SK-N-SH (cell line): ENCODE measurements around the gene PIKFYVE. TPM values are rescaled to one million over a fixed set of nuclear protein-coding genes. Genes with fewer than 3 reads are reported as not detected.

Experiments
- CTCF ChIA-PET: fragments of 300-600, 350-600 bp; formaldehyde crosslinking; extraction: SDS; loops from one replicate; lab custom pipeline; 2021; lab: Yijun Ruan, JAX
- POLR2A ChIA-PET: fragments of 350-600 bp; sonication (Branson Sonifier 250); formaldehyde crosslinking; extraction: SDS; loops from one replicate; lab custom pipeline; 2020; ENCODE audit warnings: antibody characterized with exemption, inconsistent platforms; lab: Yijun Ruan, JAX
- DNase-seq: peaks from one replicate; pipeline ENCODE4 v3.0.0; 2012
- H2AFZ ChIP-seq: fragments of 200-600 bp; sonication (generic); 2 replicates; pipeline ENCODE4 v1.8.1; 2016; ENCODE audit warnings: antibody characterized with exemption, mild to moderate bottlenecking, low read depth
- H3F3A ChIP-seq: fragments of 200-600 bp; sonication (generic); replicated peaks from 2 replicates; pipeline ENCODE3; 2016; ENCODE audit warnings: antibody characterized with exemption, mild to moderate bottlenecking; ENCODE audit not compliant: insufficient read depth
- H3K27ac ChIP-seq, 2 experiments: fragments of 200-500 bp in 1 of 2; fragments of 200-600 bp in 1 of 2; sonication (Bioruptor generic) in 1 of 2; sonication (generic), shearing (Covaris generic) in 1 of 2; 2 replicates each; pipeline versions ENCODE4 v1.5.1 to v1.6.1; 2014 to 2016; ENCODE audit warnings: low read depth in 2 of 2, inconsistent platforms in 1 of 2, low read length in 1 of 2, mild to moderate bottlenecking in 1 of 2, mixed read lengths in 1 of 2
- H3K27me3 ChIP-seq: fragments of 200-600 bp; sonication (generic), shearing (Covaris generic); 2 replicates; pipeline ENCODE4 v1.6.1; 2016; ENCODE audit warnings: mixed run types; ENCODE audit not compliant: insufficient read depth
- H3K36me3 ChIP-seq, 2 experiments: fragments of 200-500 bp in 1 of 2; fragments of 200-600 bp in 1 of 2; sonication (Bioruptor generic) in 1 of 2; sonication (generic) in 1 of 2; replicated peaks in 1 of 2; 2 replicates each; pipeline versions ENCODE3 to v1.5.1; 2014 to 2016; ENCODE audit warnings: low read length in 1 of 2, mild to moderate bottlenecking in 1 of 2; ENCODE audit not compliant: insufficient read depth in 2 of 2, control insufficient read depth in 1 of 2
- H3K4me1 ChIP-seq, 2 experiments: fragments of 200-500 bp in 1 of 2; fragments of 200-600 bp in 1 of 2; sonication (Bioruptor generic) in 1 of 2; sonication (generic), shearing (Covaris generic) in 1 of 2; 2 replicates each; pipeline versions ENCODE4 v1.5.1 to v1.6.1; 2014 to 2016; ENCODE audit warnings: low read depth in 1 of 2, low read length in 1 of 2, mixed run types in 1 of 2; ENCODE audit not compliant: insufficient read depth in 2 of 2, control insufficient read depth in 1 of 2
- H3K4me2 ChIP-seq: fragments of 200-600 bp; sonication (generic), shearing (Covaris generic); 2 replicates; pipeline ENCODE4 v1.6.1; 2017; ENCODE audit warnings: mixed run types
- H3K4me3 ChIP-seq, 2 experiments: fragments of 200-500 bp in 1 of 2; fragments of 200-600 bp in 1 of 2; sonication (Bioruptor generic) in 1 of 2; sonication (generic), shearing (Covaris generic) in 1 of 2; 2 replicates each; pipeline versions ENCODE4 v1.5.1 to v1.8.1; 2014 to 2016; ENCODE audit warnings: low read depth in 2 of 2, inconsistent platforms in 1 of 2, low read length in 1 of 2, mild to moderate bottlenecking in 1 of 2, mixed read lengths in 1 of 2, moderate library complexity in 1 of 2
- H3K79me2 ChIP-seq: fragments of 200-600 bp; sonication (generic); 2 replicates; pipeline ENCODE4 v1.8.1; 2017; ENCODE audit warnings: mild to moderate bottlenecking; ENCODE audit not compliant: insufficient read depth
- H3K9ac ChIP-seq: fragments of 200-600 bp; sonication (generic); 2 replicates; pipeline ENCODE4 v1.6.1; 2017; ENCODE audit warnings: mixed run types
- H3K9me2 ChIP-seq: fragments of 200-600 bp; sonication (generic); 2 replicates; pipeline ENCODE4 v1.6.1; 2017; ENCODE audit warnings: mixed run types
- H3K9me3 ChIP-seq: fragments of 200-600 bp; sonication (generic); 2 replicates; pipeline ENCODE4 v1.6.1; 2017; ENCODE audit warnings: mixed run types, mild to moderate bottlenecking, moderate library complexity
- H4K20me1 ChIP-seq: fragments of 200-600 bp; sonication (generic); 2 replicates; pipeline ENCODE4 v1.6.1; 2017; ENCODE audit warnings: mild to moderate bottlenecking, mixed run types; ENCODE audit not compliant: insufficient read depth
- CTCF ChIP-seq: fragments of 200-600 bp; sonication (generic); IDR thresholded peaks from 2 replicates; pipeline ENCODE4 v1.6.1; 2017; ENCODE audit warnings: antibody characterized with exemption, mild to moderate bottlenecking, moderate library complexity
- FOXM1 ChIP-seq: IDR thresholded peaks from 2 replicates; pipeline ENCODE4 v1.4.0; 2012; ENCODE audit warnings: low read depth, mild to moderate bottlenecking
- GATA2 ChIP-seq: sonication (generic); formaldehyde crosslinking; IDR thresholded peaks from 2 replicates; pipeline ENCODE4 v1.5.0; 2020; ENCODE audit warnings: mild to moderate bottlenecking, missing genetic modification reagents
- RAD21 ChIP-seq: IDR thresholded peaks from 2 replicates; pipeline ENCODE4 v1.6.1; 2012; ENCODE audit warnings: mild to moderate bottlenecking, low read length
- TEAD4 ChIP-seq: IDR thresholded peaks from 2 replicates; pipeline ENCODE4 v1.4.0; 2012; ENCODE audit warnings: mild to moderate bottlenecking, borderline replicate concordance; ENCODE audit not compliant: insufficient read depth
- WGBS: methylation state at CpG from one replicate; pipeline ENCODE4 v1.1.6; 2017; ENCODE audit warnings: low lambda C conversion rate; 5-methylcytosine and 5-hydroxymethylcytosine counted together
- polyA plus RNA-seq, 3 experiments: library from polyadenylated mRNA; depleted of rRNA; stranded (reverse); fragments of >200 nt; gene quantifications; 2 replicates each; pipeline ENCODE4 v1.2.3, GENCODE V29; 2012

Gene PIKFYVE
- polyA plus RNA-seq, 1 of the 3 experiments (the other 2 are of a cell fraction) = 7.0 TPM

- no peak for TF ChIP-seq TEAD4
Observed at GRCh38 chr2:208399201-208399600, 133.1 kb downstream of the PIKFYVE start (continued).

DNA sequence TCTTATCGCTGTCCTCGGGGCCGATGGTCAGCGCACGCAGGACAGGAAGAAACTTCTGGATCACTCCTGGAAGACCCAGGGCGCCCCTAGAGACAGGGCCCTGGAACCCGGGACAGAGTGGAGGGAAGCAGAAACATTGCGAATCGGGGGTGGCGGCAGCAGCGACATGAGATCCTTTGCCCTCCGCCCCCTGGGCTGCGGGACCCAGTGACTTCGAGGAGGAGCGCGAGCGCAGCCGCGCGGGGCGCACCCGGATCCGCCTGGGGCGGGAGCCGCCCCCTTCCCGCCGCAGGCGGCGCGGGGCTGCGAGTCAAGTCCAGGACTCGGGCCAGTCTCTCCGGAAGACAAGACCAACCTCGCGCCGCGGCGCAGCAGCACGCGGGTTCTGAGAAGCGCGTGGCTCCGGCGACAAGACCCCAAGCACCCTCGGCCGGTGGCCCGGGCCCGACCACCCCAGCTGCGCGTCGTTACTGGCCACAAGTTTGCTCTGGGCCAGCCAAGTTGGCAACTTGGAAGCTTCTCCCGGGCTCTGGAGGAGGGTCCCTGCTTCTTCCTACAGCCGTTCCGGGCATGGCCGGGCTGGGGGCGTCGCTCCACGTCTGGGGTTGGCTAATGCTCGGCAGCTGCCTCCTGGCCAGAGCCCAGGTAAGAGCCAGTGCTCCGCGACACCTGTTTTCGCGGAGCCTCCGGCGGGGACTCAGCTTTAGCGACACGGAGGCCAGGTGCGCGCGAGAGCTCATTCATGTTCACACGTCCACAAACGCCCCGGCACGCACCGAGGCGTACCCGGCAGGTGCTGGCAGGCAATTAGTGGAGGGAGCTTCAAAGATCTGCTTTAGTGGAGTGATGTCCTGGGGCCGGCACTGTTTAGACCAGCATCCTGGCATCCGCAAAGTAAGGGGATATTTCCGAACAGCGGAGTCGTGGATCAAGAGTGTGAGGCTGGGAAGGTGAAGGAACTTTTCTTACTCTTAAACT is 140.7 kb downstream of the PIKFYVE start, which contains the start of gene PTH2R:
Gene PTH2R, plus strand, starts transcription at position 319 of the 978 bp plus-strand sequence. Its CDS starts 252 bp downstream, at position 571.
- POLR2A ChIA-PET = no interaction called here
- CTCF ChIA-PET = interaction anchor here (0.8 to 1.4 kb wide), 7 partner anchors 10 to 925 kb away, joined by 3 read pairs; no protein-coding TSS in a partner anchor

DNA sequence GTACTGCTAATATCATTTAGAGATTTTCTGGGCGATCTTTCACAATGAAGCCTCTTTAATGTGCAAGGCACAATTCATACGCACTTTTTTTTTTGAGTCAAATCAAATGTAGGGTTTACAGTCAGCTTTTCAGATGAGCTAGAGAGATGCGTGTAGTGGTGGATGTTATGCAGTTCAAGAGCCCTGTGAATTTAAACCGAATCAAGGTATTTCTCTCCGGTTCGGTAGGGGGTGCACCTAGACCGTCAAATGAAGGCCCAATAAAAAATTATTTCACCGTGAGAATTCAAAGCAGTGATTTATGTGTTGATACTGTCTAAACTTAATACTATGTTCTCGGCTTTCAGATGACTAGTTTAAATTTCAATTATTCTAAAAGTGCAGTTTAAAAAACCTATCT is 141.6 kb downstream of the PIKFYVE start:
- Histone ChIP-seq H3K27ac (no peak overlapping the region), H3K27me3 (peaks cover 11% of the 10 kb centered on the region), H3K4me2 (no peak overlapping the region), H3F3A (no peaks in the 10 kb centered on the region), H3K4me1 (peaks cover 0 to 7% of the 10 kb centered on the region in 2 experiments; a peak in 1 of 4 replicates), H3K4me3 (no peak overlapping the region), H3K36me3 (no peaks in the 10 kb centered on the region), H4K20me1 (no peaks in the 10 kb centered on the region), H3K79me2 (no peaks in the 10 kb centered on the region), H3K9ac (no peak overlapping the region), H2AFZ (no peak overlapping the region), H3K9me2 (no peaks in the 10 kb centered on the region), H3K9me3 (no peaks in the 10 kb centered on the region)
- TF ChIP-seq CTCF (peak; percentile 39), RAD21 (peak; percentile 62), GATA2 (CRISPR knock-in tag) (no peak)
- DNase-seq = peak; percentile 45
- ChIA-PET CTCF (interaction anchor here (0.8 to 1.4 kb wide), 7 partner anchors 9 to 924 kb away, joined by 3 read pairs; no protein-coding TSS in a partner anchor), POLR2A (no interaction called here)
- WGBS = 48% methylated on average over 9 of the region's 9 CpGs

More for the DNA sequence above, 140.7 kb downstream of the PIKFYVE start, which contains the start of gene PTH2R:
- Histone ChIP-seq H3K9me2 (no peaks in the 10 kb centered on the region), H3K27ac (no peak within 1 kb of the TSS), H2AFZ (0 out of 2 replicates have a peak within 1 kb of the TSS, but pooled peaks have one; percentile 25), H3K36me3 (no peaks in the 10 kb centered on the region), H3K79me2 (no peaks in the 10 kb centered on the region), H3K9ac (no peak within 1 kb of the TSS), H3K4me1 (peaks cover 0 to 7% of the 10 kb centered on the region in 2 experiments; a peak in 1 of 4 replicates), H3K27me3 (peaks cover 11% of the 10 kb centered on the region), H4K20me1 (no peaks in the 10 kb centered on the region), H3K4me2 (peak within 1 kb of the TSS; percentile 73), H3K4me3 (peak within 1 kb of the TSS; percentile 23 to 37; a peak in 3 of 4 replicates), H3K9me3 (no peaks in the 10 kb centered on the region), H3F3A (no peaks in the 10 kb centered on the region)
- TF ChIP-seq CTCF = 0 out of 2 replicates have a peak, but pooled peaks have one; percentile 10
- no peak for TF ChIP-seq FOXM1
- 14% methylated on average over 30 of the region's 82 CpGs for WGBS
- DNase-seq = peak; percentile 65

Other genes starting within 250 kb of the PIKFYVE start
- 1.9 and 2.1 TPM in 2 replicates for gene PLEKHM3, start 240.7 kb upstream of the PIKFYVE start, polyA plus RNA-seq (2012; rRNA removed)
- not detected in 2 replicates for gene CRYGD, start 141.7 kb upstream of the PIKFYVE start, polyA plus RNA-seq (2012; rRNA removed)
- 0.21 and 0.31 TPM in 2 replicates for gene CRYGC, start 136.4 kb upstream of the PIKFYVE start, polyA plus RNA-seq (2012; rRNA removed)
- gene CRYGB, start 120.1 kb upstream of the PIKFYVE start, polyA plus RNA-seq (2012; rRNA removed) = not detected in 2 replicates
- gene CRYGA, start 102.7 kb upstream of the PIKFYVE start, polyA plus RNA-seq (2012; rRNA removed) = not detected in 2 replicates
- not detected in 2 replicates for gene C2orf80, start 76.2 kb upstream of the PIKFYVE start, polyA plus RNA-seq (2012; rRNA removed)
- gene IDH1, start 11.2 kb upstream of the PIKFYVE start, polyA plus RNA-seq (2012; rRNA removed) = 43.4 and 57.2 TPM in 2 replicates
- gene PTH2R, start 140.5 kb downstream of the PIKFYVE start, polyA plus RNA-seq (2012; rRNA removed) = 4.0 and 5.3 TPM in 2 replicates